Neutrophil (primary cell): ENCODE results near the gene WHAMM.

Experiments
- H3K27ac ChIP-seq: fragments of 200-600 bp; sonication (generic); 2 replicates; pipeline ENCODE4 v1.5.1; 2016; ENCODE audit warnings: mild to moderate bottlenecking, moderate library complexity
- H3K27me3 ChIP-seq: fragments of 200-600 bp; sonication (generic); 2 replicates; pipeline ENCODE4 v1.6.0; 2016; ENCODE audit warnings: mild to moderate bottlenecking
- H3K36me3 ChIP-seq: fragments of 200-600 bp; sonication (generic); 2 replicates; pipeline ENCODE4 v1.5.1; 2017
- H3K4me1 ChIP-seq, 2 experiments: fragments of 200-600 bp in 1 of 2; sonication (generic) in 1 of 2; 1 replicate in 1 of 2; 2 replicates in 1 of 2; pipeline versions ENCODE4 v1.5.1 to v1.6.1; 2013 to 2016; ENCODE audit warnings: low read depth in 1 of 2, low read length in 1 of 2, mild to moderate bottlenecking in 1 of 2, moderate library complexity in 1 of 2; ENCODE audit not compliant: control insufficient read depth in 1 of 2, insufficient read depth in 1 of 2
- H3K4me3 ChIP-seq, 2 experiments: fragments of 200-600 bp in 1 of 2; sonication (generic) in 1 of 2; 1 replicate in 1 of 2; 2 replicates in 1 of 2; pipeline ENCODE4 v1.5.1; 2013 to 2016; ENCODE audit warnings: low read depth in 1 of 2, low read length in 1 of 2, mild to moderate bottlenecking in 1 of 2, moderate library complexity in 1 of 2
- H3K9me3 ChIP-seq: fragments of 200-600 bp; sonication (generic); 2 replicates; pipeline ENCODE4 v1.5.1; 2016
- CTCF ChIP-seq: fragments of 200-600 bp; sonication (generic); IDR thresholded peaks from 2 replicates; pipeline ENCODE4 v1.5.1; 2016; ENCODE audit warnings: antibody characterized with exemption

The WHAMM gene

GRCh38 chr15:82781349-82781748 lies 28.1 kb upstream of the WHAMM start:
- no peaks in the 10 kb centered on the region for H3K4me1 ChIP-seq
- TF ChIP-seq CTCF = no peak
- H3K9me3 ChIP-seq = no peaks in the 10 kb centered on the region
- no peak overlapping the region for H3K27ac ChIP-seq
- H3K36me3 ChIP-seq = no peaks in the 10 kb centered on the region
- no peaks in the 10 kb centered on the region for H3K27me3 ChIP-seq
- no peak overlapping the region for H3K4me3 ChIP-seq

- TF ChIP-seq CTCF = no peak
- Histone ChIP-seq H3K36me3 (no peaks in the 10 kb centered on the region), H3K27me3 (peaks cover 6% of the 10 kb centered on the region), H3K4me1 (no peaks in the 10 kb centered on the region), H3K4me3 (no peak overlapping the region), H3K9me3 (no peaks in the 10 kb centered on the region), H3K27ac (no peak overlapping the region)
Measured at GRCh38 chr15:82788496-82788895, 20.9 kb upstream of the WHAMM start.

- no peaks in the 10 kb centered on the region for H3K9me3 ChIP-seq
- H3K27ac ChIP-seq = no peak overlapping the region
- peaks cover 6% of the 10 kb centered on the region for H3K27me3 ChIP-seq
- H3K4me1 ChIP-seq = no peaks in the 10 kb centered on the region
- TF ChIP-seq CTCF = no peak
- H3K36me3 ChIP-seq = no peaks in the 10 kb centered on the region
- no peak overlapping the region for H3K4me3 ChIP-seq
Measured at GRCh38 chr15:82789491-82789890, 19.9 kb upstream of the WHAMM start.

- Histone ChIP-seq H3K9me3 (no peaks in the 10 kb centered on the region), H3K36me3 (no peaks in the 10 kb centered on the region), H3K4me1 (no peaks in the 10 kb centered on the region)
Measured at GRCh38 chr15:82790321-82790720, 19.1 kb upstream of the WHAMM start.

GRCh38 chr15:82792068-82792467 lies 17.4 kb upstream of the WHAMM start:
- Histone ChIP-seq H3K27me3 (peaks cover 6% of the 10 kb centered on the region), H3K4me1 (no peaks in the 10 kb centered on the region), H3K9me3 (no peaks in the 10 kb centered on the region), H3K27ac (no peak overlapping the region), H3K4me3 (no peak overlapping the region), H3K36me3 (no peaks in the 10 kb centered on the region)
- TF ChIP-seq CTCF = no peak

More at GRCh38 chr15:82790321-82790720, 19.1 kb upstream of the WHAMM start:
- peaks cover 6% of the 10 kb centered on the region for H3K27me3 ChIP-seq
- no peak overlapping the region for H3K27ac ChIP-seq
- no peak overlapping the region for H3K4me3 ChIP-seq
- TF ChIP-seq CTCF = no peak

GRCh38 chr15:82793737-82794136 lies 15.7 kb upstream of the WHAMM start:
- Histone ChIP-seq H3K9me3 (no peaks in the 10 kb centered on the region), H3K36me3 (no peaks in the 10 kb centered on the region), H3K4me1 (no peaks in the 10 kb centered on the region), H3K27me3 (peaks cover 6% of the 10 kb centered on the region), H3K27ac (no peak overlapping the region), H3K4me3 (no peak overlapping the region)
- TF ChIP-seq CTCF = no peak
